Measurements from ENCODE around the gene PRSS36. TPM values are rescaled to one million over a fixed set of nuclear protein-coding genes. Genes with fewer than 3 reads are reported as not detected.

Gene PRSS36
- total and polyA plus RNA-seq, 9 of the 15 experiments (the other 6 are each of a cell fraction or from before 2014, with no cell fraction given) = 0.09 to 1.2 (median 0.54) TPM; not detected in 2

DNA sequence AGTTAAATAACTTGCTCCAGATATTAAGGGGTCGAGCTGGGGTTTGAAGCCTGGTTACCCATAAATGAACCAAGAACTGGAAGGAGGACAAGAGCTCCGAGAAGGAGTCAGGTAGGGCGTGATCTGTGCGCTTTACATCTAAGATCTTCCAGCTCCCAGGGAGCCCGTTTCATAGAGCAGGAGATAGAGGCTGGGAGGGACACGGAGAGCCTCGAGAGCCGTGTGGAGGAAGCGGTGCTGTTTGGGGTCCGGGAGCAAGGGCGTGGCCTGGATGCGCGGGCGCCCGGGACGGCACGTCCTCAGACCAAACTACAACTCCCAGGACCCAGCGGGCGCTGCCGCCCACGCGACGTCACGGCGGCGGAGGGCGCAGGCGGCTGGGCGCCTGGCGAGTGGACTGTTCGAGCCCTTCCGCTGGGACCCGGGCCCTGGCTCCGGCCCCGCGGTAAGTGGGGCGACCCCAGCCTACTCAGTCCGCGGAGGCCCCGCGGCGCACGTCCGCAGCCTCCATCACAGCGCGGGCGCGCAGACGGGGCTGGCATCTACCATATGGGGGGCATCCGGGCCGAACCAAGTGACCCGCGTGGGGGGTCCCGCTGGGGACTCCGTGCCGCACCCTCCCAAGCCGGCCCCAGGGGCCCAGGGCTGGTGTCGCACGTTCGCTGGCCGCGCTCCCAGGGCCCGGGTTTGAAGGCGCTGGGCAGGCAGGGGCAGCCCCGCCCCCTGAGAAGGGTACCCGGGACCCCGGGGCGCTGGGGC lies 41.7 kb downstream of the PRSS36 start, which contains the start of gene BCKDK (continued):
- TF ChIP-seq, protein P1, sequence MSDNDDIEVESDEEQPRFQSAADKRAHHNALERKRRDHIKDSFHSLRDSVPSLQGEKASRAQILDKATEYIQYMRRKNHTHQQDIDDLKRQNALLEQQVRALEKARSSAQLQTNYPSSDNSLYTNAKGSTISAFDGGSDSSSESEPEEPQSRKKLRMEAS (CRISPR knock-in tag; IDR thresholded peaks at IDR 0.05) = peak; percentile 54; the same call in 1 of the 2 replicates
- TF ChIP-seq FOXA1 (IDR thresholded peaks at IDR 0.05; ENCODE audit: borderline replicate concordance) (no peak), MEIS2 (IDR thresholded peaks at IDR 0.05; ENCODE audit: partially characterized antibody) (peak; percentile 41), GABPB1 (CRISPR knock-in tag; IDR thresholded peaks at IDR 0.05) (peak; percentile 62; the same call in 1 of the 2 replicates), RB1 (IDR thresholded peaks at IDR 0.05; ENCODE audit: low read depth) (peak; percentile 60; the same call in 1 of the 2 replicates), ZFP36 (IDR thresholded peaks at IDR 0.05; ENCODE audit: low read depth, low read length, partially characterized antibody) (peak; percentile 31), PHB (CRISPR knock-in tag; IDR thresholded peaks at IDR 0.05) (no peak), FOXK1 (CRISPR knock-in tag; IDR thresholded peaks at IDR 0.05; ENCODE audit: borderline replicate concordance) (no peak), NRF1 (conservative IDR thresholded peaks at IDR 0.05 in 1 of 2, IDR thresholded peaks at IDR 0.05 in 1 of 2) (peak; percentile 90 to 92), ZKSCAN1 (IDR thresholded peaks at IDR 0.05; ENCODE audit: low read depth, low read length) (no peak), RCOR1 (IDR thresholded peaks at IDR 0.05; ENCODE audit: borderline replicate concordance in 1 of 2, low read depth in 2 of 2, low read length in 2 of 2) (peak in 1 of 2 experiments; percentile 40; a peak in 1 of 4 replicates), ZC3H11A (IDR thresholded peaks at IDR 0.05; ENCODE audit: low read depth, low read length) (no peak), CBX5 (IDR thresholded peaks at IDR 0.05; ENCODE audit: borderline replicate concordance, low read depth) (no peak), GABPA (tag; conservative IDR thresholded peaks at IDR 0.05; ENCODE audit: low read depth) (peak; percentile 1; the same call in 1 of the 2 replicates), SP1 (CRISPR knock-in tag; IDR thresholded peaks at IDR 0.05) (peak; percentile 86), REST (IDR thresholded peaks at IDR 0.05; ENCODE audit: borderline replicate concordance) (no peak), REST (CRISPR knock-in tag; IDR thresholded peaks at IDR 0.05; ENCODE audit: low read depth) (0 out of 2 replicates have a peak, but pooled peaks have one; percentile 30), SIN3B (IDR thresholded peaks at IDR 0.05; ENCODE audit: low read depth) (peak; percentile 32; the same call in 1 of the 2 replicates), ZBTB7A (IDR thresholded peaks at IDR 0.05; ENCODE audit: borderline replicate concordance, control insufficient read depth, low read depth, low read length) (peak; percentile 41; the same call in 1 of the 2 replicates), RNF2 (IDR thresholded peaks at IDR 0.05) (no peak), ZNF217 (CRISPR knock-in tag; IDR thresholded peaks at IDR 0.05) (no peak), ZNF764 (CRISPR knock-in tag; IDR thresholded peaks at IDR 0.05; ENCODE audit: low read depth) (no peak)

All from K562 (cell line).